Stimulated activated naive B cell treated with anti-CD40 and anti-IgM and Interleukin-4, amounts not matched to agents 10 μg/mL and 1 μg/mL and 100 μg/mL, for 72 hours (primary cell): ENCODE results near the gene TEX11.
"Not testable (repeated sequence)": the region's sequence is repeated elsewhere in the genome, so short reads cannot be mapped to it uniquely, and the experiment has no call there.

Experiments used
- ATAC-seq, 2 donors: fragments of 150-1000 bp; cut with Tn5 transposase; replicated peaks; 2 replicates each; pipeline ENCODE4 v1.10.0; 2021; ENCODE audit warnings: moderate library complexity in 1 of 2
- DNase-seq: peaks from one replicate; pipeline ENCODE4 v3.0.0; 2021
- H3K27ac Mint-ChIP-seq: one replicate; pipeline ENCODE4 v1.8.0; 2022; ENCODE audit warnings: mild to moderate bottlenecking, mixed read lengths
- H3K27me3 Mint-ChIP-seq, 2 donors: one replicate each; pipeline ENCODE4 v1.8.0; 2022; ENCODE audit warnings: mixed read lengths in 2 of 2
- H3K36me3 Mint-ChIP-seq, 2 donors: one replicate each; pipeline ENCODE4 v1.8.0; 2022; ENCODE audit warnings: mixed read lengths in 2 of 2, mild to moderate bottlenecking in 1 of 2
- H3K4me1 Mint-ChIP-seq, 2 donors: one replicate each; pipeline ENCODE4 v1.8.0; 2022; ENCODE audit warnings: mixed read lengths in 2 of 2, mild to moderate bottlenecking in 1 of 2
- H3K4me3 Mint-ChIP-seq, 2 donors: one replicate each; pipeline ENCODE4 v1.8.0; 2022; ENCODE audit warnings: mild to moderate bottlenecking in 2 of 2, mixed read lengths in 2 of 2, moderate library complexity in 1 of 2
- H3K9me3 Mint-ChIP-seq, 2 donors: one replicate each; pipeline ENCODE4 v1.8.0; 2022; ENCODE audit warnings: mixed read lengths in 2 of 2, mild to moderate bottlenecking in 1 of 2

The TEX11 gene

GRCh38 chrX:70515270-70515669 lies 393.2 kb downstream of the TEX11 start:
- not testable (repeated sequence) for H3K9me3 Mint-ChIP-seq, H3K4me3 Mint-ChIP-seq, H3K27ac Mint-ChIP-seq, ATAC-seq, H3K36me3 Mint-ChIP-seq, H3K4me1 Mint-ChIP-seq, DNase-seq
- peaks cover 4 to 16% of the 10 kb centered on the region in 2 donors for H3K27me3 Mint-ChIP-seq

GRCh38 chrX:70509078-70509477 lies 399.4 kb downstream of the TEX11 start:
- no peaks in the 10 kb centered on the region for H3K36me3 Mint-ChIP-seq
- DNase-seq: no peak
- H3K4me1 Mint-ChIP-seq: peaks cover 12 to 14% of the 10 kb centered on the region in 2 donors
- peaks cover 0 to 7% of the 10 kb centered on the region in 2 donors for H3K9me3 Mint-ChIP-seq
- H3K27me3 Mint-ChIP-seq: peaks cover 4 to 7% of the 10 kb centered on the region in 2 donors
- H3K27ac Mint-ChIP-seq: no peak overlapping the region
- ATAC-seq: peak; percentile 42 to 50
- H3K4me3 Mint-ChIP-seq: no peak overlapping the region

- no peak for DNase-seq
- Mint-ChIP-seq H3K27ac (no peak overlapping the region), H3K27me3 (peaks cover 4 to 7% of the 10 kb centered on the region in 2 donors), H3K4me3 (no peak overlapping the region), H3K9me3 (peaks cover 0 to 7% of the 10 kb centered on the region in 2 donors), H3K36me3 (no peaks in the 10 kb centered on the region), H3K4me1 (peaks cover 12 to 14% of the 10 kb centered on the region in 2 donors)
- ATAC-seq: peak; percentile 55 to 73
Measured at GRCh38 chrX:70508296-70508911, 400.1 kb downstream of the TEX11 start.

GRCh38 chrX:70505451-70505841 lies 403.1 kb downstream of the TEX11 start:
- Mint-ChIP-seq H3K4me3 (no peak overlapping the region), H3K27me3 (peaks cover 0 to 7% of the 10 kb centered on the region in 2 donors)

GRCh38 chrX:70504772-70505450 lies 403.6 kb downstream of the TEX11 start:
- ATAC-seq: peak; percentile 34 to 58
- no peak for DNase-seq
- peaks cover 12 to 14% of the 10 kb centered on the region in 2 donors for H3K4me1 Mint-ChIP-seq

More at GRCh38 chrX:70505451-70505841, 403.1 kb downstream of the TEX11 start:
- Mint-ChIP-seq H3K36me3 (no peaks in the 10 kb centered on the region), H3K9me3 (peaks cover 0 to 7% of the 10 kb centered on the region in 2 donors), H3K4me1 (peaks cover 12 to 14% of the 10 kb centered on the region in 2 donors), H3K27ac (no peak overlapping the region)
- ATAC-seq (no peak), DNase-seq (no peak)

GRCh38 chrX:70500826-70501225 lies 407.7 kb downstream of the TEX11 start:
- Mint-ChIP-seq H3K36me3 (peaks cover 3 to 7% of the 10 kb centered on the region in 2 donors), H3K27me3 (peaks cover 0 to 6% of the 10 kb centered on the region in 2 donors), H3K4me1 (peaks cover 0 to 2% of the 10 kb centered on the region in 2 donors), H3K27ac (no peak overlapping the region), H3K9me3 (no peaks in the 10 kb centered on the region), H3K4me3 (no peak overlapping the region)
- ATAC-seq (no peak), DNase-seq (no peak)

More at GRCh38 chrX:70504772-70505450, 403.6 kb downstream of the TEX11 start:
- peaks cover 0 to 7% of the 10 kb centered on the region in 2 donors for H3K9me3 Mint-ChIP-seq
- peak overlapping the region; percentile 47 for H3K27ac Mint-ChIP-seq
- peaks cover 0 to 7% of the 10 kb centered on the region in 2 donors for H3K27me3 Mint-ChIP-seq
- H3K36me3 Mint-ChIP-seq: no peaks in the 10 kb centered on the region
- H3K4me3 Mint-ChIP-seq: no peak overlapping the region

- Mint-ChIP-seq H3K4me3 (no peak overlapping the region), H3K9me3 (no peaks in the 10 kb centered on the region), H3K4me1 (no peaks in the 10 kb centered on the region), H3K36me3 (peaks cover 3 to 14% of the 10 kb centered on the region in 2 donors), H3K27ac (no peak overlapping the region), H3K27me3 (peaks cover 0 to 6% of the 10 kb centered on the region in 2 donors)
- ATAC-seq (no peak), DNase-seq (no peak)
Measured at GRCh38 chrX:70498129-70498528, 410.4 kb downstream of the TEX11 start.

DNA sequence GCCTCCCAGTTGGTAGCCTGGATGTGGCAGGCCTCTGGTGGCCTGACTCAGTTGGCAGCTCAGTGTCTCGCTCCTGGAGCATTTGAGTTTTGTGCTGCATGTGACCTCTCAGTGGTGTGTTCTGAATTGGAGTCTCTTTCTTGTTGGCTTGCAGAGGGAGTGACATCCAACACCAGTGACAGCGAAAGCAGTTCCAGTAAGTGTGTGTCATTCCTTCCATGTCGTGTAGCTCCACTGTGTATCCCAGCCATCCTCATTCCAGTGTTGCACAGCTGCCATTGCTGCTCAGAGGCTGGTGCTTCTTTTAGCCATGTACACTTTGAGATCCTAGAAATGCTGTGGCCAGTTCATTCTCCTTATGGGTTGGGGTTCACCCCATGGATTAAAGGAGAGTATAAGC lies 411.5 kb downstream of the TEX11 start:
- Mint-ChIP-seq H3K27me3 (peaks cover 0 to 6% of the 10 kb centered on the region in 2 donors), H3K4me3 (no peak overlapping the region), H3K27ac (no peak overlapping the region), H3K9me3 (no peaks in the 10 kb centered on the region), H3K4me1 (no peaks in the 10 kb centered on the region), H3K36me3 (peaks cover 3 to 19% of the 10 kb centered on the region in 2 donors)
- ATAC-seq: no peak
- no peak for DNase-seq

DNA sequence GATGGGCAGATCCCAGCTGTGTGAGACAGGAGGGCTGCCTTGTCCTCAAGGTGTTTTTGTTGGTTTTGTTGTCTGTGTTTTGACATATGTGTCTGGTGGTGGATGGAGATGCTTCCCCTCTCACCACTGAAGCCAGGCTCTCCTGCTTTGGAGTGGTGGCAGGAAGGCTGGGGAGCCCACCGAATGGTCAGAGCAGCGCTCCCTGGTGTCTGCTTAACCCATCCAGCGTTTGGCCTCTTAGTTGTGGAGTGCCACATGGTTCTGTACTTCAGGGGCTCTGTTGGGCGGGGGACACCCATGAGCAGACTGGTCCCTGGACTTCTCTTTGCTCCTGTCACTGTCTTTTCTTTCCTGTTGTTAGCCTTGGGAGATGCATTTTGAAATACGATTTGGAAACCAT lies 412.0 kb downstream of the TEX11 start:
- H3K36me3 Mint-ChIP-seq: peaks cover 3 to 19% of the 10 kb centered on the region in 2 donors
- H3K4me1 Mint-ChIP-seq: no peaks in the 10 kb centered on the region
- H3K27me3 Mint-ChIP-seq: peaks cover 0 to 6% of the 10 kb centered on the region in 2 donors
- no peak for ATAC-seq
- no peak for DNase-seq
- no peak overlapping the region for H3K27ac Mint-ChIP-seq
- H3K4me3 Mint-ChIP-seq: no peak overlapping the region
- H3K9me3 Mint-ChIP-seq: no peaks in the 10 kb centered on the region

GRCh38 chrX:70494441-70494840 lies 414.1 kb downstream of the TEX11 start:
- Mint-ChIP-seq H3K27me3 (peaks cover 0 to 6% of the 10 kb centered on the region in 2 donors), H3K36me3 (peaks cover 4 to 23% of the 10 kb centered on the region in 2 donors), H3K4me3 (no peak overlapping the region), H3K4me1 (no peaks in the 10 kb centered on the region), H3K27ac (no peak overlapping the region), H3K9me3 (no peaks in the 10 kb centered on the region)
- DNase-seq (no peak), ATAC-seq (no peak)

- no peak for DNase-seq
- no peak for ATAC-seq
- Mint-ChIP-seq H3K27ac (no peak overlapping the region), H3K9me3 (no peaks in the 10 kb centered on the region), H3K36me3 (peaks cover 1 to 11% of the 10 kb centered on the region in 2 donors), H3K4me3 (no peak overlapping the region), H3K27me3 (no peaks in the 10 kb centered on the region), H3K4me1 (no peaks in the 10 kb centered on the region)
Measured at GRCh38 chrX:70488856-70489255, 419.7 kb downstream of the TEX11 start.

DNA sequence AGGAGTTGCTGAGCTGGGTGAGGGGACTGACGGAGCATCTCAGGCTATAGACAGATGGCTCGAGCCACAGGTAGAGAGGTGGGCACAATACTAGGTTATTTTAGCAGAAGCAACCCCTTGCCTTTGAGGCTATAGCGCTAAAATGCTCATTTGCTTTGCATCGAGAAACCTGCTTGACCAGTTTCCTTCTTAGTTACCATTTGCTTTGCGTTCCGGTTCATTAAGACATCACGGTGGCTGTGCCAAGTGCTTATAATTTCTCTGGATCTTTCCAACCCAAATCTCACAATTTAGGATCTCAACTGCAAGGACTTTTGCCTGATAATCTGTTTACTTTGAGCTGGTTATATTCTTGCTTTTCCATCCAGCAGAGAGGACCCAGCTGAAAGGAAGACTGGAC lies 423.0 kb downstream of the TEX11 start:
- no peak for ATAC-seq
- H3K27ac Mint-ChIP-seq: no peak overlapping the region
- no peaks in the 10 kb centered on the region for H3K9me3 Mint-ChIP-seq
- H3K36me3 Mint-ChIP-seq: peaks cover 1 to 4% of the 10 kb centered on the region in 2 donors
- H3K4me3 Mint-ChIP-seq: no peak overlapping the region
- H3K27me3 Mint-ChIP-seq: no peaks in the 10 kb centered on the region
- H3K4me1 Mint-ChIP-seq: no peaks in the 10 kb centered on the region
- DNase-seq: no peak

DNA sequence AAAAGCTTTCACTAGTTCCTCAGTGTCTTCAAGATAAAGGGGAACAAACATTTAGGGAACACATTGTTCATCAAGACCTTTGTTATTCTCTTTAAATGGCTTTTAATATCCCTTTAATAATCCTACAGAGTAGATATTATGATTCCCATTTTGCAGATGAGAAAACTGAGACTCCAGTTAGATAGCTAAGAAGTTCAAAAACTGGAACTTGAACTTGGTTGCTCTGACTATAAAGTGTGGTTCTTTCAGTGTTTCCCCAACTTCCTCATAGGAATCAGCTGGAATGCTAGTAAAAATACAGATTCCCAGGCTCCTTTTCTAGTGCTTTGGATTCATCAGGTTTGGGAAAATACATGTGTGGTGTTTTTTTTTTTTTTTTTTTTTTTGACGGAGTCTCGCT lies 426.2 kb downstream of the TEX11 start:
- no peaks in the 10 kb centered on the region for H3K36me3 Mint-ChIP-seq
- H3K27ac Mint-ChIP-seq: no peak overlapping the region

DNA sequence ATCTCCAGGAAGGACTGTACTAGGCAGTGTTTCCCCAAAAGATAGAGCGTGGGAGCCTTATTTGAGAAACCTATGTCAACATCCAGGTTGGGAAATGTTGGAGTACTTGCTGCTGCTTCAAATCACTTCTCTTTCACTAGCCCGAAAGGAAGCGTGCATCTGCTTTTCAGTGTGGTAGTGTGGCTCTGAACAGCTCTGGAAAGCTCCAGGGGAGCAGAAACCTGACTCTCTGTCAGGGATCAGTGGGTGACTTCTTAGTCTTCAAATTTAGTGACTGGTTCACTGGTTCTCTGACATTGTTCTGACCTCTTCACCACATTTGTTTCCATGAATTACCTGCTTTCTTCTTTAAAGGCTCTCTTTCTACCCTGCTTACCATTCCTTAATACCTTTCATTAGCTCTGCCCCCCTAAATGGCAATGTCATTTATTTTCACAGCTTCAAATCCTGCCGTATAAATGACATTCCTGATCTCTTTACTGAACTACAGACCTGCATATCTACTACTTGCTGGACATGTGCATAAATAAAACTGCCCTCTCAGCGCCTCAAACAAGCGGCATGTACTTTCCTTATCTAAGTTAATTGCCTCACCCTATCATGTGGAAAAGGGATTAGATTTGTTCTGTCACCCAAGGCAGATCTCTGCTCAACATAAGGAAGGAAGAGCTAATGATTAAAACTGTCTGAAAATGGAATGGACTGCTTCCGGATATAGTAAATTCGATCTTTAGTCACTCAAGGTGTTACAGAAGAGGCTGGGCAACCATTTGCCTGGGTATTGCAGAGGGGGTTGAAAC lies 426.8 kb downstream of the TEX11 start:
- ATAC-seq: no peak
- H3K27ac Mint-ChIP-seq: no peak overlapping the region

More for the DNA sequence above, 426.2 kb downstream of the TEX11 start:
- DNase-seq: no peak
- no peak for ATAC-seq
- Mint-ChIP-seq H3K4me1 (peaks cover 0 to 2% of the 10 kb centered on the region in 2 donors), H3K4me3 (no peak overlapping the region), H3K27me3 (peaks cover 0 to 4% of the 10 kb centered on the region in 2 donors), H3K9me3 (no peaks in the 10 kb centered on the region)

More for the DNA sequence above, 426.8 kb downstream of the TEX11 start:
- Mint-ChIP-seq H3K27me3 (peaks cover 0 to 4% of the 10 kb centered on the region in 2 donors), H3K9me3 (no peaks in the 10 kb centered on the region), H3K4me3 (no peak overlapping the region), H3K36me3 (no peaks in the 10 kb centered on the region), H3K4me1 (peaks cover 0 to 8% of the 10 kb centered on the region in 2 donors)
- no peak for DNase-seq
